GOT3 (cell line): ENCODE measurements around the gene IRAK1.

Experiments
- DNase-seq: peaks from one replicate; lab custom pipeline; 2025; ENCODE audit warnings: mixed read lengths; lab: John Stamatoyannopoulos, UW

Gene IRAK1

DNA sequence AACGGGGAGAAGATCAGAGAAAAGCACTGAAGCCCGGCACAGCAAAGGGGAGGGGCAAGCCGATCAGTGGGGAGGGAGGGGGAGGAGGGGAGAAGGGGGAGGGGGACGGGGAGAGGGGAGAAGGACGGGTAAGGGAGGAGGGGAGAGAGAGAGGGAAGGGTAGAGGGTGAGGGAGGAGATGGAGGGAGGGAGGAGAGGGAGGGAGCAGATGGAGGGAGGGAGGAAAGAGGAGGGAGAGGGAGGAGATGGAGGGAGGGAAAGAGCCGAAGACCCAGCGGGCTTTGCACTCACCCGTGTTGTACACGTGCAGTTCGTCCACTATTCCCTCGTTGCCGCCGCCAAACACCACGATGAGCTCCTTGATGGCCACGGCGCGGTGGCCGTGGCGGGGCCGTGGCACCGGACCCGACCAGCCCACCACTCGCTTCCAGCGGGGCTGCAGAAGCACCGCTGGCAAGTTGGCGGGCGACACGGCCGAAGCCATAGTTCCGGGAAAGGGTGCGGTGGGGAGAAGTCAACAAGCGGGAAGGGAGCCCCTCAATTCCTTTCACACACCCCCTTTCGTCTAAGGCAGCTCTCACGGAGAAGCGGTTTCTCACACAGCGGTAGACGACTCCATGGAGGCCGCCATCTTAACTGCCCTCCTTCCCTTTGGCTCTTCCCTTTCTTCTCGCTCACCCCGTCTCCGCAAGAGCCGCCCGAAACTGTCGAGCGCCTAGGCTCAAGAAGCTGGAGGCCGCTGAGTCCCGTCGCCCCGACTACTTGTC lies 49.2 kb downstream of the IRAK1 start:
- DNase-seq: no peak

DNA sequence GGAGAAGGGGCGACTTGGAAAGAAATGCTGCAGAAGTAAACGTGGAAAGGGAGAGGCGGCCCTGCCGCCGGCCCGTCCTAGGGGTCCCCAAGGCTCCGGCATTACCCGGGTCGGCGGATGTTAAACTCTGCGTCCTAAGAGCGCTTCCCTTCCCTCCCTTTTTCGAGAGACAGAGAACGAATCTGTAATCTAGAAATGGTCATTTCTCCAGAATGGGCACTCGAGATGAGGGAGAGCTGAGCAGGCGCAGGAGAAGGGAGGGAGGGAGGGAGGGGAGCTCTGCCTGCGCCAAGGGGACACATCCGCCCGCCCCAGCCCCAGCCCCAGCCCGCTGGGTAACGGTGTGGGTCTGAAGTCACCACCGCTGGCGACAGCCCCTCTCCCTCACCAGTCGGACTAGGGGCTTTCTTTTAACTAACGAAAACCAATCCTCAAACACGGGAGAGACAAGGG lies 49.8 kb downstream of the IRAK1 start:
- no peak for DNase-seq

DNA sequence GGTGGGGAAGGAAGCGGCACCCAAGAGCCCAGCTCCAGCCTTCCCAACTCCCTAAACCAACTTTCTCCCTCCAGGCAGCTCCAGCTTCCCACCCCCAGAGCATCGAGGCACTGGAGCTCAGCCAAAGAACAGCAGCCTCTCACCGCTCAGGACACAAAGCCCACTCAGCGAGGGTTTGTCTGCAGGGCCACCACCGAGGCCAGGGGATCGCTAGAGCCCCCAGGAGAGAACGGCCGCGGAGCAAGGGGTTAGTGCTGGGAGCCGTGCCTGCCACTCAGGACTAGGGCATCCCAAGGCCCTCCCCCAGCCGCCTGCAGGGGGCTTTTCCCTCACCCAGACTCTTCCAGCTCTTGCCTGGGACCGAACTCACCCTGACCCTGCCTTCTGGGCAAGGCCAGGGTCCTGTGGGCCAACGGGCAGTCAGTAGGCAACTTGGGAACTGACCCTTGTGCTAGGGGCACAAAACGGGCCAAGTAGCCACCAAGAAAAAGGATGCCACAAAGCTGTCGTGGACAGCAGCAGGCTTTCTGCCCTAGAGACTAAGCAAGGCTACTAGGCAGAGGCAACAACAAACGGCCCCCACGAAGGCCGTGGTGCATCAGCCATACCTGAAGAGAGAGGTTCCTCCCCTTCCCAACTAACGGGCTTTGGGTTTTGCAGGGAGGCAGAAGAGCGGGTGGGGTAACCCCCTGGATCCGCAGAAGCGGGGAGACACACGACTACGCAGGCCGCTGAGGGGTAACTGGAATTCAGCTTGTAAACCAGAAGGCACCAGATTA lies 50.4 kb downstream of the IRAK1 start:
- no peak for DNase-seq

DNA sequence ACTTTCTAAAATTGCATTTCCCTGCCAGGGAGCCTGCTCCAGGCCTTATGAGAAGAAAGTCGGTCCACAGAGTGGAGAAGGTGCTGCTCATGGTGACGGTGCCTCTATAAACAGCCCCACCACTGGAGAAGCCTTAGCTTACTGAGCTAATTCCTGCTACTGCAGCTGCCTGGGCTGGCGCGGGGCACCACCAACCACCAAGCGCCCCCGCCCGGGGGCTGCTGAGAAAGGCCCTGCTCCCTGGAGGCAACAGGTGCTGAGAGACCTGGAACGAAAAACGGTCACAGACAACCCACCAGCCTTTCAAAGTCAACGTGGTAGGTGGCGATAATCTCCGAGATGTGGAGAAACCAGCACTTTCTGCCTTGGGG lies 51.0 kb downstream of the IRAK1 start:
- no peak for DNase-seq

DNA sequence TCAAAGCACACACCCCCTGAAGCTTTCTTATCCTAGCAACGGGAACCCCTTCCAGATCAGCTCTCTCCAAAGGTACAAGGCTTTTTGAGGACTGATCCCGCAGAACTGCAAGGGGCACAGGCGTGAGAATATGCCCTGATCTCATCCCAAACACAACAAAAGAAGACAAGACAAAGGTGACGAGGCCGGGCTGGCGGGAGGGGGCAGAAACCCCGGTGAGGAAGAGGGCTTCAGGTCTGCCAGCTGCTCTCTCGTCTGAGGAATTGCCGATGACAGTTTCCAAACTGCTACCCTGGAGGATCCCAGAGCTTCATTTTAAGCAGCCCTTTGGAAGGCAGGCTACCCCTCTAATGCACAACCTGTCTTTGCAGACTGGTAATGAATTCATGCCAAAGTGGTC lies 51.4 kb downstream of the IRAK1 start:
- DNase-seq: no peak

DNA sequence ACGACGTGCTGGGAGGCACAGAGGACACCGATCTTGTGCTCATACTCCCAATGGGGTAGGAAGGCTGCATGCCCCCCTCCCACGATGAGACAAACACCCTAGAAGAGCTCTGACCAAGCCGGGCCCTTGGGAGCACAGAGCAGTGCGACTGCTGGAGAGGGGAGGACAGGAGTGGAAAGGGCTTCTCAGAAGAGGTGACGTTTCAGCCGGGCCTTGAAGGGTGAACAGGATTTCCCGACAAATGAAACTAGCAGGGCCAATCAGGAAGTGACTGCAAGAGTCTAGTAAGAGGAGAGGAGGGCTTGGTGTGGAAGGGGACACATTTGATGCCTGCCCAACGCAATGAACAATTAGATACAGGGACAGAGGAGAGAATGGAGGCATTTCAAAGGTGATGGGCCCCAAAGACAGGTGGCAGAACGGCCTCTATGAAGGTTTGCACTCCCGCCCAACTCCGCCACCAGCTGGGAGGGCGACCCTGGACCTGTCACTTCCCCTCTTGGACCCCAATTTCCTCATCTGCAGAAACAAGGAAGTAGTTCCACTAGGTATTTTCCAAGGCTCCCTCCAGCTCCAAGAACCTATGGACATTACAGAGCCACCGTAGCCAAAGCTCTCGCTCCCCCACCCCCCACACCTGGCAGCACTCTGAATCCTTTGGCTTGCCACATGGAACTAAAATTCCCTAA lies 52.0 kb downstream of the IRAK1 start:
- DNase-seq: no peak

DNA sequence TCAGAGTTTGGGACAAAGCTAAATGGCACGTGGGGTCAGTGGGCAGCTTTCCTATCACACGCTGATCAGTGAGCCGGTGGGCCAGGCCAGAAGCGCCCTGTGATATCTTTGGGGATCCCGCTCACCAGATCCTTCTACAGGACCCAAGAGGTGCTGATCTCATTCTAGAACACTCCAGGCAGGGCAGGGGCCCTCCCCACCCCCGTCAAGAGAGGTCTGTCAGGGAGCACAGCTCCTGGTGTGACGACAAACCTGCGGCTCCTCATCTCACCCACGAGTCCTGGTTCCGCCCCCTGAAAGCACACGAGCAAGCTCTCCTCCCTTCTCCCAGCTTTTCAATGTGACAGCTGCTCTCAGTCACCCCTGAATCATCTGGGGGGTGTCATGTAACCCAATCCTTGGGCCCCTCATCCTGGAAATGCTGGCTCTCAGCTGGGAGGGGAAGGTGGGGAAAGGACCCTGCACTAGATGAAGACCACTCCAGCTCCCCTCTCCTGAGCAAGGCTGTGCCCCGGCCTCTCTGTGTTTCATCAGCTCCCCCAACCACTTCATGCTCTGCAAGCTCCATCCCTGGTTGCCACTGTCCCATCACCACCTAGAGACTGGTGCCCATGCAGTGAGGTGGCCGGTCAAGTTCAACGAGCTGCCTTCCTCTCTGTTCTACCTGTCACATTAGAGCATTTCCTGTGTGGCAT lies 52.7 kb downstream of the IRAK1 start:
- DNase-seq: no peak

DNA sequence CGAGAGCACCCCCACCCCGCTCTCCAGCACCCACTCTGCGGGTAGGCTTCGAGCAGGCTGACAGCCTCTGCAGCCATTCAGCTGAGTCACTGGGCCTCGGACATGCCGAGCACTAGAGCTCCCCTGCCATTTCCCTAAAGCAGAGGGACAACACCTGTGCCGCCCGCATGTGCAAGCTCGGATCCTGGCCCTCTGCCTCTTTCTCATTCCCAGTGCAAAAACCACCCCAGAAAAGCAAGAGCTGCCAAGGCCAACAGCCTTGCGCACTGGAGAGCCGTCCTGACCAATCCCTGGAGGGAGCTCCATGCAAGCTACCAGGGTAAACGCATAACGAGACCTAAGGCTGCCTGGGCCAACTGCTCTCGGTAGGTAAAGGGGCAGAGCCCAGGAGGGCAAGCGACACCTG lies 53.4 kb downstream of the IRAK1 start:
- no peak for DNase-seq

DNA sequence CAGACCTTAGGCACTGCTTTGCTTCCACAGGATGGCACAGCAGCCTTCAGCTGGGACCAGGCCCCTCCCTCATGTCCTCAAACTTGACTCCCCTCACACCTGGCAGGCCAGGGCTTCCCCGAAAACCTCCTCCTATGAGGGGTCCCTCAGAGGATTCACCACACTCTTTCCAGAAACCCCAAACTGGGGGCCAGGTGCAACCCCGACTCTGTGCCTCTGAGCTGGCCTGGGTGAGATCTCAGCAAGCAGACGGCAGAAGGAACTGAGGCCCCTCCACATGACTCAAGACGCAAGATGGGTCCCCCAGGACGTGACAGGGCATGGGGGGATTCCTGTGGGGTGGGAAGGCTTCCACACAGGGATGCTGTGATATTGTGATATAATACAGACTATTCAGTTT lies 54.3 kb downstream of the IRAK1 start:
- no peak for DNase-seq

DNA sequence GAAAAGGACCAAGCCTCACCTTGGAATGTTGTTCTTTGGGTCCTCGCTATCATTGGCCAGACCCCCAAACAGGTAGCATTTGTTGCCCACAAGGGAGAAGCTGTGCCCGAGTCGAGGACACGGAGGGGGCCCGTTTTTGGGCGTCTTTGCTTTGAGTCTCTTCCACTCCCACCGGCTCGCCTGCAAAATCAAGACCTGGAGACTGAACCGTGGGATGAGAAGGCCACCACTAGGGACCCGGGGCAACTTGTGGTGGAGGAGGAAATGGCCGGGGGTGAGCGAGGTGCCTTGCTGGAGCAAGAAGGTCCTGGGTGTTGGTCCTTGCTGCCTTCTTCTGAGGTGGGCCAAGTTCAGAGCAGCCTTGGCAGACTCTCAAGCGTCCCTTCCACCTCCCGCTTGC lies 55.6 kb downstream of the IRAK1 start:
- no peak for DNase-seq

DNA sequence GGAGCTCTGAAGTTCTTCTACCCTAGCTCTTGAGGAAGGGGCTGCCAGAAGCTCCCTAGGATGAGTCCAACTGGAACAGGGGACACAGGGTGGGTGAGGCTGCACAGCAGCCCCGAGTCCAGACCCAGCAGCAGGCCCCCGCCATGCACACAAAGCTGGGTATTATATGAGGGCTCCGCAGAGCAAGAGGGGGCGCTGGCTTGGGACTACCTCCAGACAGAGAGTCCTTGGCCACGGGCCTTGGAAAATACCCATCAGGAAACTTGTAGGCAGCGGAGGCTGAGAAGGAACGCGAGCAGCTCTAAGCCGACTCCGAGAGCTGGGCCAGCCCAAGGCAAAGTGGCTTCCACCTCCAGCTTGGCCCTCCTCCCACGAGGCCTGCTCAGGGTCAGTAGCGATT lies 56.2 kb downstream of the IRAK1 start:
- no peak for DNase-seq

DNA sequence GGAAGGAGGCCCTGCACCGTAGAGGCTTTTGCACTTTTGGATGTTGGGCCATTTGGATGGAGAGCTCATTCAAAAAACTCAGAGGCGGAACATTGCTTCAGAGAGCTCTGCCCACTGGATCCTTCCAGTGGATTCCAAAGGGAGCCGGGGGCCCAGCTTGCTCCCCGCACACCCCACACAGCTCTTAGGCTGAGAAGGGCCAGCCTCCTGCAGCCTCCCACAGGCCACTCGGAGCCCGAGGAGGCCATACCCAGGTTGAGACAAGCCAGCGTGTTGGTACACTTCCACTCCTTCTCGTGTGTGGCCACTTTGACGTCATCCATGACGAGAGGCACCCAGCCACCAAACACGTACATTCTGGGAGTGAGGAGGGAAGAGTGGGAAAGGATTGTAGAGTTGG lies 58.4 kb downstream of the IRAK1 start:
- no peak for DNase-seq

DNA sequence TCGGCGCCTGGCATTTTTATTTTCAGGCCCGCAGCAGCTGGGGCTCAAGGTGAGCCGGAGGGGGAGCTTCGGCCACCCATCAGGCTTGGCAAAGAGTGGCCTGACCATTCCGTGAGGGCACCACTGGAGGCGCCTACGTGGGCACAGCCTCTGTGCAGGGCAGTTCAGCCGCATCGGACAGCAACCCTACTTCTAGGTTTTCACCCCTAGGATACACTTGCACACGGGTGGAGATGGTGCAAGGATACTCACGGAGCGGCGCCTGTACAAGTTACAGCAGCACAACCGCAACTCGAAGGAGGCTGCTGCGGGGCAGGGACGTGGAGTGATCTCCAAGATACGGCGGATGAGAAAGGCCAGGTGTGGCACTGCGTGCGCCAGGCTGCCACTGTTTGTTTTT lies 58.9 kb downstream of the IRAK1 start:
- no peak for DNase-seq
